Osteocyte (in vitro differentiated cells): ENCODE data around the gene GULP1. TPM values are rescaled to one million over a fixed set of nuclear protein-coding genes. Genes with fewer than 3 reads are reported as not detected.

Source experiments
- DNase-seq: peaks from one replicate; pipeline ENCODE4 v3.0.0; 2021; ENCODE audit warnings: mixed read lengths; ENCODE audit not compliant: unreplicated experiment; ENCODE audit errors: extremely low spot score
- H3K27ac Mint-ChIP-seq: one replicate; pipeline ENCODE4 v1.8.0; 2021; ENCODE audit warnings: mild to moderate bottlenecking, mixed read lengths; ENCODE audit not compliant: unreplicated experiment
- H3K27me3 Mint-ChIP-seq: one replicate; pipeline ENCODE4 v1.8.0; 2021; ENCODE audit warnings: mixed read lengths; ENCODE audit not compliant: unreplicated experiment
- H3K36me3 Mint-ChIP-seq: one replicate; pipeline ENCODE4 v1.8.0; 2021; ENCODE audit warnings: mixed read lengths; ENCODE audit not compliant: unreplicated experiment
- H3K4me1 Mint-ChIP-seq: one replicate; pipeline ENCODE4 v1.8.0; 2021; ENCODE audit warnings: mixed read lengths; ENCODE audit not compliant: unreplicated experiment
- H3K4me3 Mint-ChIP-seq: one replicate; pipeline ENCODE4 v1.8.0; 2021; ENCODE audit warnings: mild to moderate bottlenecking, moderate library complexity, mixed read lengths; ENCODE audit not compliant: unreplicated experiment
- H3K9me3 Mint-ChIP-seq: one replicate; pipeline ENCODE4 v1.8.0; 2021; ENCODE audit warnings: mixed read lengths; ENCODE audit not compliant: unreplicated experiment
- total RNA-seq: library from RNA; stranded (reverse); gene quantifications from 2 replicates; pipeline ENCODE4 v1.2.1, GENCODE V29; 2021
- TF ChIP-seq, protein P1 (sequence below): fragments of 200-600 bp; sonication (generic); IDR thresholded peaks from 2 replicates; pipeline ENCODE4 v1.5.0; 2021; ENCODE audit warnings: antibody characterized with exemption, mild to moderate bottlenecking, moderate library complexity

Gene GULP1
- total RNA-seq, 1 donor from 2014 or later = 36.7 TPM

GRCh38 chr2:188272121-188272520 lies 19.6 kb upstream of the GULP1 start:
- no peaks in the 10 kb centered on the region for H3K36me3 Mint-ChIP-seq
- TF ChIP-seq, protein P1, sequence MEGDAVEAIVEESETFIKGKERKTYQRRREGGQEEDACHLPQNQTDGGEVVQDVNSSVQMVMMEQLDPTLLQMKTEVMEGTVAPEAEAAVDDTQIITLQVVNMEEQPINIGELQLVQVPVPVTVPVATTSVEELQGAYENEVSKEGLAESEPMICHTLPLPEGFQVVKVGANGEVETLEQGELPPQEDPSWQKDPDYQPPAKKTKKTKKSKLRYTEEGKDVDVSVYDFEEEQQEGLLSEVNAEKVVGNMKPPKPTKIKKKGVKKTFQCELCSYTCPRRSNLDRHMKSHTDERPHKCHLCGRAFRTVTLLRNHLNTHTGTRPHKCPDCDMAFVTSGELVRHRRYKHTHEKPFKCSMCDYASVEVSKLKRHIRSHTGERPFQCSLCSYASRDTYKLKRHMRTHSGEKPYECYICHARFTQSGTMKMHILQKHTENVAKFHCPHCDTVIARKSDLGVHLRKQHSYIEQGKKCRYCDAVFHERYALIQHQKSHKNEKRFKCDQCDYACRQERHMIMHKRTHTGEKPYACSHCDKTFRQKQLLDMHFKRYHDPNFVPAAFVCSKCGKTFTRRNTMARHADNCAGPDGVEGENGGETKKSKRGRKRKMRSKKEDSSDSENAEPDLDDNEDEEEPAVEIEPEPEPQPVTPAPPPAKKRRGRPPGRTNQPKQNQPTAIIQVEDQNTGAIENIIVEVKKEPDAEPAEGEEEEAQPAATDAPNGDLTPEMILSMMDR = no peak
- H3K4me1 Mint-ChIP-seq = peaks cover 7% of the 10 kb centered on the region
- no peak overlapping the region for H3K27ac Mint-ChIP-seq
- no peak for DNase-seq
- no peak overlapping the region for H3K4me3 Mint-ChIP-seq
- H3K27me3 Mint-ChIP-seq = no peaks in the 10 kb centered on the region
- peaks cover 18% of the 10 kb centered on the region for H3K9me3 Mint-ChIP-seq

DNA sequence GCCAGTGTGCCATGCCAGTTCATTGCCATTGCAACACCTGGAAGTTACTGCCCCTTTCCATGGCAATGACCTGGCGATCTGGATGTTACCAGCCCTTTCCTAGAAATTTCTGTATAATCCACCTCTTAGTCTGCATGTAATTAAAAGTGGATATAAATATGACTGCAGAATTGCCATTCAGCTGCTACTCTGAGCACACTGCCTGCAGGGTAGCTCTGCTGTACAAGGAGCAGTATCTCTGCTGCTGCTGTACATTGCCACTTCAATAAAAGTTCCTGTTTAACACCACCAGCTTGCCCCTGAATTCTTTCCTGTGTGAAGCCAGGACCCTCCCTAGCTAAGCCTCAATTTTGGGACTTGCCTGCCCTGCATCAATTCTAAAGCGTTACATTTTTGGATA lies 17.4 kb upstream of the GULP1 start:
- H3K36me3 Mint-ChIP-seq = no peaks in the 10 kb centered on the region
- H3K27ac Mint-ChIP-seq = no peak overlapping the region
- peaks cover 11% of the 10 kb centered on the region for H3K9me3 Mint-ChIP-seq
- H3K4me3 Mint-ChIP-seq = no peak overlapping the region
- no peaks in the 10 kb centered on the region for H3K27me3 Mint-ChIP-seq
- H3K4me1 Mint-ChIP-seq = peaks cover 11% of the 10 kb centered on the region
- DNase-seq = no peak
- TF ChIP-seq, protein P1 = no peak

GRCh38 chr2:188276255-188276654 lies 15.4 kb upstream of the GULP1 start:
- Mint-ChIP-seq H3K4me1 (peaks cover 16% of the 10 kb centered on the region), H3K4me3 (no peak overlapping the region), H3K27me3 (no peaks in the 10 kb centered on the region), H3K36me3 (no peaks in the 10 kb centered on the region), H3K27ac (no peak overlapping the region), H3K9me3 (no peaks in the 10 kb centered on the region)
- TF ChIP-seq, protein P1 = no peak
- DNase-seq = no peak

- TF ChIP-seq, protein P1 = no peak
- Mint-ChIP-seq H3K4me3 (no peak overlapping the region), H3K27me3 (no peaks in the 10 kb centered on the region), H3K36me3 (peaks cover under 1% of the 10 kb centered on the region), H3K27ac (no peak overlapping the region), H3K4me1 (peaks cover 16% of the 10 kb centered on the region), H3K9me3 (peaks cover 6% of the 10 kb centered on the region)
- DNase-seq = no peak
Measured at GRCh38 chr2:188277786-188278185, 13.9 kb upstream of the GULP1 start.

GRCh38 chr2:188278388-188279092 lies 13.1 kb upstream of the GULP1 start:
- H3K9me3 Mint-ChIP-seq = peaks cover 14% of the 10 kb centered on the region
- no peak for DNase-seq
- H3K27ac Mint-ChIP-seq = no peak overlapping the region
- peak overlapping the region; percentile 14 for H3K4me3 Mint-ChIP-seq
- peaks cover 16% of the 10 kb centered on the region for H3K4me1 Mint-ChIP-seq
- TF ChIP-seq, protein P1 = no peak
- no peaks in the 10 kb centered on the region for H3K27me3 Mint-ChIP-seq
- peaks cover 3% of the 10 kb centered on the region for H3K36me3 Mint-ChIP-seq
